ENCODE measurements around the gene HENMT1. TPM values are rescaled to one million over a fixed set of nuclear protein-coding genes. Genes with fewer than 3 reads are reported as not detected.

HENMT1 gene
- 3.9 to 5.3 TPM (median 4.3 TPM) in 5 replicates for total RNA-seq (2022; extraction: Qiagen RNA extraction)

DNA sequence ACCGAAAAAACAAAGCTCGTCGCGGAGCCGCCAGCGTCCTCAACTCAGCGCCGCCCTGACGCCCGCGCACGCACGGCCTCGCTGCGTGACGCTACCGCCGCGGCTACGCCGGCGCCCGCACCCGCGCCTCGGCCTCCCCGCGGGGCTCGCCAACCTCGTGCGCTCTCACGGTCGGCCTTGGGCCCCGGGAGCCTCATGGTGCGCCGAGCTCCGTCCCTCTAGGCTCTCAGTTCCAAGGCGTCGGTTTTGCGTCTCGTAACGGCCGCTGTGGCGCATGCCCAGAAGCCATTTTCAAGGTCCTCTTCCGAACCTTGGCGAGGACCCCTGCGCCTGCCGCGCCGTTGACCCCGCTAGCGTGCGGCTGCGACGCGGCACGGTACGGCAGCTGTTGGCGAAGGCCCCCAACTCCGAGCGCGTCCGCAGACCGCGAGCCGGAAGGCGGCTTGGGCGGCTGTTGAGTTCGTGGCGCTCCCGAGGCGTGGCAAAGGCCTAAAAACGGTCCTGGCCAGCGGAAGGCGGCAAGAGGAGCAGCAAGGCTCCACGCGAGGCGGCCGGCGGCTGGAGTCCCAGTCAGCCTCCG, at the start of gene HENMT1:
TSS of gene HENMT1 (minus strand) at position 64 of the 580 bp plus-strand sequence. CDS start 1,209 bp downstream, outside the sequence.

DNA sequence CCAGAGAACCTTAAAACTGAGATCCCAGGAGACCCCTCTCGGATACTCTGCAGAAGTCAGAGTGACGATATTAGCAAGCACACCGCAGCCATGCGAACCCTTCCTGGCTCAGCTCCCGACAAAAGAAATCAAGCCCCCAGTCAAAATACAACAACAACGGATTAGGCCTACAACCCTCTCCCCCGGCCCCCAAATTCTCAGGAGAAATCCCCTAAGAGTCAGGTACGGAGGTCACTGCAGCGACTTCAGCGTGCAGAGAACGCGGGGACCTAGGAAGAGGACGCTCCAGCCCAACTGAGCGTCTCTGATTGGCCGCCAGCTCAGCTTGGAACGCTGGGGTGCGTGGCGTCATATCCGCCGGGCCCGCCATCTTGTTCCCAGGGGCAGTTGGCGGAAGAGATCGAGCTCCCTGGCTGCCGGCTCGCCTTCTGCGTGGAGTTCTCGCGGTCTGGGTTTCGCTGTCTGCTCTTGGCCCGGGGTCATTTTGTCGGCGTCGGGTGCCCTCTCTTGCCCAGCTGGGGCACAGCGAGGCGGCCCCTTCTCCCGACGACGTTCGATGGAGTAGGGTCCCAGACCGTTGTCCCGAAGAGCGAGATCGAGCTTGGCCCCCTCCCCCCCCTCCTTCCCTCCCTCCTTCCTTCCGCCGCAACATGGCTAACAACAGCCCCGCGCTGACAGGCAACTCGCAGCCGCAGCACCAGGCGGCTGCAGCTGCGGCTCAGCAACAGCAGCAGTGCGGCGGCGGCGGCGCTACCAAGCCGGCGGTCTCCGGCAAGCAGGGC, 31.2 kb upstream of the HENMT1 start, which contains the start of gene PRPF38B:
TSS of gene PRPF38B (plus strand) at position 369 of the 782 bp plus-strand sequence. CDS start at position 651, 282 bp downstream.

Other genes starting within 250 kb of the HENMT1 start
- gene NBPF6, start 210.8 kb downstream of the HENMT1 start, total RNA-seq (2022; extraction: Qiagen RNA extraction), result 0.15 TPM in 1 of 5 replicates, not detected in the others
- 4.3 to 5.4 TPM (median 5.3 TPM) in 5 replicates for gene EEIG2, start 101.0 kb downstream of the HENMT1 start, total RNA-seq (2022; extraction: Qiagen RNA extraction)
- 19.5 to 22.0 TPM (median 21.6 TPM) in 5 replicates for gene PRPF38B, start 31.2 kb upstream of the HENMT1 start, total RNA-seq (2022; extraction: Qiagen RNA extraction)
- 0.06 TPM in 1 of 5 replicates, not detected in the others for gene FNDC7, start 51.8 kb upstream of the HENMT1 start, total RNA-seq (2022; extraction: Qiagen RNA extraction)
- 17.3 to 24.7 TPM (median 20.4 TPM) in 5 replicates for gene STXBP3, start 85.6 kb upstream of the HENMT1 start, total RNA-seq (2022; extraction: Qiagen RNA extraction)
- gene AKNAD1, start 196.0 kb upstream of the HENMT1 start, total RNA-seq (2022; extraction: Qiagen RNA extraction), result 0.78 to 2.5 TPM (median 1.2 TPM) in 5 replicates
- 16.5 to 21.9 TPM (median 20.1 TPM) in 5 replicates for gene GPSM2, start 215.9 kb upstream of the HENMT1 start, total RNA-seq (2022; extraction: Qiagen RNA extraction)

Data from A549 treated with Mapracorat at 1 μM for 4 hours (cell line).